Astrocyte (in vitro differentiated cells and primary cell): ENCODE measurements around the gene SLC35D1. TPM values are rescaled to one million over a fixed set of nuclear protein-coding genes. Genes with fewer than 3 reads are reported as not detected.

Experiments used
- DNase-seq: peaks from one replicate; pipeline ENCODE4 v3.0.0-alpha.2; 2010; ENCODE audit warnings: low read depth
- FAIRE-seq: peaks from 2 replicates; lab custom pipeline; 2011; peaks lifted over from hg19 to GRCh38; lab: Jason Lieb, UNC
- H2AFZ ChIP-seq: 2 replicates; pipeline ENCODE4 v1.6.0; 2012; ENCODE audit warnings: low read depth, low read length, inconsistent platforms
- H3K27ac ChIP-seq: 2 replicates; pipeline ENCODE4 v1.5.1; 2011; ENCODE audit warnings: low read depth, low read length, inconsistent platforms
- H3K27me3 ChIP-seq: 2 replicates; pipeline ENCODE4 v1.6.0; 2011; ENCODE audit warnings: low read length, inconsistent platforms; ENCODE audit not compliant: insufficient read depth
- H3K36me3 ChIP-seq: 2 replicates; pipeline ENCODE4 v1.5.1; 2011; ENCODE audit warnings: low read length, inconsistent platforms; ENCODE audit not compliant: insufficient read depth
- H3K4me1 ChIP-seq: 2 replicates; pipeline ENCODE4 v1.5.1; 2011; ENCODE audit warnings: low read length, inconsistent platforms; ENCODE audit not compliant: insufficient read depth
- H3K4me2 ChIP-seq: 2 replicates; pipeline ENCODE4 v1.6.0; 2012; ENCODE audit warnings: low read length, inconsistent platforms
- H3K4me3 ChIP-seq: 2 replicates; pipeline ENCODE4 v1.5.1; 2011; ENCODE audit warnings: low read depth, mild to moderate bottlenecking, low read length, inconsistent platforms; ENCODE audit not compliant: insufficient read depth
- H3K79me2 ChIP-seq: 2 replicates; pipeline ENCODE4 v1.6.0; 2012; ENCODE audit warnings: mild to moderate bottlenecking, low read length, inconsistent platforms; ENCODE audit not compliant: insufficient read depth
- H3K9ac ChIP-seq: 2 replicates; pipeline ENCODE4 v1.6.0; 2012; ENCODE audit warnings: mild to moderate bottlenecking, low read length, inconsistent platforms
- H3K9me3 ChIP-seq: 2 replicates; pipeline ENCODE4 v1.5.1; 2012; ENCODE audit warnings: low read depth, mild to moderate bottlenecking, low read length, inconsistent platforms; ENCODE audit not compliant: insufficient read depth
- H4K20me1 ChIP-seq: 2 replicates; pipeline ENCODE4 v1.6.0; 2012; ENCODE audit warnings: low read length, inconsistent platforms; ENCODE audit not compliant: insufficient read depth
- H3K27ac Mint-ChIP-seq: one replicate; pipeline ENCODE4 v1.8.0; 2021; ENCODE audit warnings: mild to moderate bottlenecking, mixed read lengths; ENCODE audit not compliant: unreplicated experiment
- H3K27me3 Mint-ChIP-seq: one replicate; pipeline ENCODE4 v1.8.0; 2021; ENCODE audit warnings: low read depth, mixed read lengths; ENCODE audit not compliant: unreplicated experiment
- H3K36me3 Mint-ChIP-seq: one replicate; pipeline ENCODE4 v1.8.0; 2021; ENCODE audit warnings: low read depth, mixed read lengths; ENCODE audit not compliant: unreplicated experiment
- H3K4me1 Mint-ChIP-seq: one replicate; pipeline ENCODE4 v1.8.0; 2021; ENCODE audit warnings: low read depth, mixed read lengths; ENCODE audit not compliant: unreplicated experiment
- H3K4me3 Mint-ChIP-seq: one replicate; pipeline ENCODE4 v1.8.0; 2021; ENCODE audit warnings: mild to moderate bottlenecking, moderate library complexity, mixed read lengths; ENCODE audit not compliant: unreplicated experiment
- H3K9me3 Mint-ChIP-seq: one replicate; pipeline ENCODE4 v1.8.0; 2021; ENCODE audit warnings: mild to moderate bottlenecking, mixed read lengths; ENCODE audit not compliant: unreplicated experiment
- CTCF ChIP-seq: IDR thresholded peaks from 2 replicates; pipeline ENCODE4 v1.5.1; 2011; ENCODE audit warnings: low read depth, mild to moderate bottlenecking, inconsistent platforms, low read length, moderate library complexity; ENCODE audit not compliant: insufficient read depth
- EZH2 ChIP-seq: IDR thresholded peaks from 2 replicates; pipeline ENCODE4 v1.6.1; 2012; ENCODE audit warnings: mild to moderate bottlenecking, low read length, inconsistent platforms; ENCODE audit not compliant: insufficient read depth
- total RNA-seq: library from RNA; stranded (reverse); gene quantifications from 2 replicates; pipeline ENCODE4 v1.2.1, GENCODE V29; 2021

Gene SLC35D1
- total RNA-seq, 1 donor from 2014 or later, result 12.7 TPM

GRCh38 chr1:67009792-67010191 is 44.2 kb downstream of the SLC35D1 start:
- TF ChIP-seq CTCF, result no peak
- TF ChIP-seq EZH2, result no peak
- Histone ChIP-seq H3K79me2 (peaks cover 12% of the 10 kb centered on the region), H3K9ac (no peak overlapping the region), H3K4me2 (no peak overlapping the region), H2AFZ (no peak overlapping the region), H3K27ac (no peak overlapping the region), H3K4me1 (no peaks in the 10 kb centered on the region), H3K4me3 (no peak overlapping the region), H3K27me3 (no peaks in the 10 kb centered on the region), H3K36me3 (peaks cover 11% of the 10 kb centered on the region), H4K20me1 (no peaks in the 10 kb centered on the region), H3K9me3 (no peaks in the 10 kb centered on the region)
- H3K4me1 Mint-ChIP-seq, result no peaks in the 10 kb centered on the region
- no peak overlapping the region for H3K4me3 Mint-ChIP-seq
- peaks cover 21% of the 10 kb centered on the region for H3K36me3 Mint-ChIP-seq
- DNase-seq (no peak), FAIRE-seq (no peak)
- H3K27me3 Mint-ChIP-seq, result no peaks in the 10 kb centered on the region
- H3K27ac Mint-ChIP-seq, result no peak overlapping the region
- no peaks in the 10 kb centered on the region for H3K9me3 Mint-ChIP-seq

- no peak overlapping the region for H2AFZ ChIP-seq
- H3K27me3 Mint-ChIP-seq, result no peaks in the 10 kb centered on the region
- DNase-seq (no peak), FAIRE-seq (no peak)
- peaks cover 21% of the 10 kb centered on the region for H3K36me3 ChIP-seq
- H3K36me3 Mint-ChIP-seq, result peaks cover 13% of the 10 kb centered on the region
- TF ChIP-seq CTCF (no peak), EZH2 (no peak)
- no peak overlapping the region for H3K27ac Mint-ChIP-seq
- no peaks in the 10 kb centered on the region for H3K9me3 Mint-ChIP-seq
- no peaks in the 10 kb centered on the region for H4K20me1 ChIP-seq
- no peaks in the 10 kb centered on the region for H3K27me3 ChIP-seq
- no peak overlapping the region for H3K4me2 ChIP-seq
- no peak overlapping the region for H3K9ac ChIP-seq
- no peak overlapping the region for H3K4me3 Mint-ChIP-seq
- peaks cover 3% of the 10 kb centered on the region for H3K4me1 Mint-ChIP-seq
- no peak overlapping the region for H3K4me3 ChIP-seq
- no peak overlapping the region for H3K27ac ChIP-seq
- H3K4me1 ChIP-seq, result no peaks in the 10 kb centered on the region
- peaks cover 7% of the 10 kb centered on the region for H3K79me2 ChIP-seq
- no peaks in the 10 kb centered on the region for H3K9me3 ChIP-seq
Observed at GRCh38 chr1:67005068-67005467, 48.9 kb downstream of the SLC35D1 start.

GRCh38 chr1:67004176-67004575 is 49.8 kb downstream of the SLC35D1 start:
- H3K79me2 ChIP-seq, result no peaks in the 10 kb centered on the region
- H3K36me3 ChIP-seq, result peaks cover 19% of the 10 kb centered on the region
- DNase-seq, result no peak

More at GRCh38 chr1:67004176-67004575, 49.8 kb downstream of the SLC35D1 start:
- Mint-ChIP-seq H3K4me1 (peaks cover 3% of the 10 kb centered on the region), H3K27ac (no peak overlapping the region), H3K9me3 (no peaks in the 10 kb centered on the region), H3K4me3 (no peak overlapping the region), H3K36me3 (peaks cover 10% of the 10 kb centered on the region), H3K27me3 (no peaks in the 10 kb centered on the region)
- H3K27me3 ChIP-seq, result no peaks in the 10 kb centered on the region
- no peak for TF ChIP-seq EZH2
- TF ChIP-seq CTCF, result no peak
- H3K4me1 ChIP-seq, result no peaks in the 10 kb centered on the region
- H3K4me3 ChIP-seq, result no peak overlapping the region
- no peak overlapping the region for H3K27ac ChIP-seq
- H3K4me2 ChIP-seq, result no peak overlapping the region
- FAIRE-seq, result no peak
- no peak overlapping the region for H3K9ac ChIP-seq
- H4K20me1 ChIP-seq, result no peaks in the 10 kb centered on the region
- H3K9me3 ChIP-seq, result no peaks in the 10 kb centered on the region
- H2AFZ ChIP-seq, result no peak overlapping the region
